Stimulated activated CD8-positive, alpha-beta memory T cell treated with anti-CD3 and anti-CD28 coated beads, Interleukin-7, amount 100 ng/mL, for 1 hour (primary cell): ENCODE results near the gene PNLDC1.
"Not testable (repeated sequence)": the region's sequence is repeated elsewhere in the genome, so short reads cannot be mapped to it uniquely, and the experiment has no call there.

Experiments
- DNase-seq, 2 donors: peaks; one replicate each; pipeline ENCODE4 v3.0.0-alpha.2; 2020; ENCODE audit warnings: low read depth in 2 of 2

The PNLDC1 gene

DNA sequence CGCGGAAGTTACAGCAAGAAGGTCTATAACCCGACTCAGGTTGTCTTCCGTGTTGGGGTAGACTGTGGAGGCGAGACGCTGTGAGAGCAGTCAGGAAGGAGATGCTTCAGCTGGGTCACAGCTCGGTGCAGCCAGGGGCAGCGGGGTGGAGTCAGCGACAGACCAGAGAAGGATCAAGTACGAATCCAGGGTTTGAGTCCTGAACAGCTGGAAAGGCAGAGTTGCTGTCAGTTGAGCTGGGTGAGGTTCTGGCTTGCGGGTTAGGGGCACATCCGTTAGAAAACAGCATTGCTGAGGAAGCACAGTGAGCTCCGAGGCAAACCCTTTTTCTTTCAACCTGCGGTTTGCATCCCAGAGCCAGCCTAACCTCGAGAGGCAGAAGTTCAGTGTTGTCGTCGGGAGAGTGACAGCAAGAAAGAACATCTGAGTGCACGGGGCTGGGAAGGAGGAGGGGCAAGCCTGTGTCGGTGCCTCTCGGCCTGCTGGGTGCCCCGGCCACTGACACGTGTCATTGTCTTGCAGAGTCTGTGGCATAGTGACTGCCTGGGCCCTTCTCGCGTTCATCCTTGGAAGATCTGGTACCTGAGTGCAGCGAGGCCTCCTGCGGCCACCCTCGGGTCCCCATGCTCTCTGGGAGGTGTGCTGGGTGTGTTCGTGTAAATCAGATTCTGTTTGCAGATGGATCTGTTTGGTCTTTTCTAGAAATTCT is 20.0 kb downstream of the PNLDC1 start:
- DNase-seq: no peak

DNA sequence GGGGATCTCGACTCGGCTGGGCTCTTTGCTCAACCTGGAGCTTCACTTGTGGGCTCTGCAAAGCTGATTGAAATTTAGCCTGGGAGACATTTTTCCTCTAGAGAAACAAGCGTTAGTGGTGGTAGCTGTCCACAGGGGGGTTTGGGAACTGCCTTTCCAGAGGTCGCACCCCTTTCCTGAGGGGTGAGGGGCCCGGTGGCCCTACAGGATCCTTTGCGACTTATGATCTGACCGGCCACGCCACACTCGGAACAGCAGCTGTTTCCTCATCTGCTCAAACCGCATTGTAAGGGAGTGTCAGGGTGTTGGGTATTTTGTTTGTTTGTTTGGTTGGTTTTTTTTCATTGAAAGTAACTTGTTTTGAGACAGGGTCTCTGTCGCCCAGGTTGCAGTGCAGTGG is 21.0 kb downstream of the PNLDC1 start:
- no peak for DNase-seq

DNA sequence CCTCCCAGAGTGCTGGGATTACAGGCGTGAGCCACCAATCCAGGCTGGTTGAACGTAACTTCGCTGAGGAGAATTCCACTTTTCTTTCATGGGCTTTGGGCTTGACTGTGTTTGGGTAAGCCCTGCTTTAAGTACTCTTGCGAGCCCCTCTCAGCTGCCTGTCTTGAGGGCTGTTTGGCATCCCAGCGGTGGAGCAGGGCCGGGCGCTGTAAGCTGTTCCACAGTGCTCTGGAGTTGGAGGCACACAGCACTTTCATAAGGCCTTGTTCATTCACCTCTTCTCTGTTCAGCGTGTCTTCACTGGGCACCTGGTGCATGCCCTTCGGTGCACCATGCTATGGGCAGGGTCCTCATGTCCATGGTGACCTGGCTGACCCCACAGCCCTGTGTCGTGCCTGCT is 21.6 kb downstream of the PNLDC1 start:
- no peak for DNase-seq

DNA sequence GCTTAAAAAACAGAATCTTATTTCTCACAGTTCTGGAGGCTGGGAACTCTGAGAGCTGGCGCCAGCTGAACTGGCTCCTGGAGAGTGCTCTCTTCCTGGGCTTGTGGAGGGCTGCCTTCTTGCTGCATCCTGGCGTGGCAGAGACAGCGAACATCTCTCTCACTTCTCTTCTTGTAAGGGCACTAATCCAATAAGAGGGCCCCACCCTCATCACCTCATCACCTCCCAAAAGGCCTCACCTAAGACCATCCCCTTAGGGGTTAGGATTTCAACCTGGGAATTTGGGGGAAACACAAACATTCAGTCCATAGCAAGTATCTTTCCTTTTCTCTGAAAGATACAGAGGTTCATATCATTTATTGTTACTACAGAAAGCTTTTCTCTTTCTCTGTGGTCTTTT is 23.9 kb downstream of the PNLDC1 start:
- DNase-seq: no peak

DNA sequence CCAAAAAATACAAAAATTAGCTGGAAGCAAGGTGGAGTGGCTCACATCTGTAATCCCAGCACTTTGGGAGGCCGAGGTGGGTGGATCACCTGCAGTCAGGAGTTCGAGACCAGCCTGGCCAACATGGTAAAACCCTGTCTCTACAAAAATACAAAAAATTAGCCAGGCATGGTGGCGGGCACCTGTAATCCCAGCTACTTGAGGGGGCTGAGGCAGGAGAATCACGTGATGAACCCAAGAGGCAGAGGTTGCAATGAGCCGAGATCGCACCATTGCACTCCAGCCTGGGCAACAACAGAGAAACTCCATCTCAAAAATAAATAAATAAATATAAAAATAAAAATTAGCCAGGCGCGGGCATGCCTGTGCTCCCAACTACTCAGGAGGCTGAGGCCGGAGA is 24.6 kb downstream of the PNLDC1 start:
- not testable (repeated sequence) for DNase-seq

DNA sequence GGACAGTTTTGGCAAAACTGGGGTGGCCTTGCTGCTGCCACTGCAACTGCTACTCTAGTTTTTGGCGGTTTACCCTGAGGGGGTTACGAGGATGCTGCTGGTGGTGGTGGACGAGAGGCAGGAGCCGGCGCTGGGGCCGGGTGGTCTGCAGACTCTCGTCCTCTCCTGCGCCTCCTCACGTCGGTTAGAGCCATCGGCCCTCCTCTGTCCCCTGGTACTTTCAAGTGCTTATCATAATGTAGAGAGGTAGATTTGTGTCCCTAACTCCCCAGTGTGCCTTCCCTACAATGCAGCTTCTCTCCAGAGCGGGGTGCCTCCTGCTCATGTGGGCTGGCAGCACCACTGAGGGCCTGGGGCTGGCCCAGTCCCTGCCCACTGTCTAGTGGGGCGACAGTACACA is 25.9 kb downstream of the PNLDC1 start:
- DNase-seq: no peak

DNA sequence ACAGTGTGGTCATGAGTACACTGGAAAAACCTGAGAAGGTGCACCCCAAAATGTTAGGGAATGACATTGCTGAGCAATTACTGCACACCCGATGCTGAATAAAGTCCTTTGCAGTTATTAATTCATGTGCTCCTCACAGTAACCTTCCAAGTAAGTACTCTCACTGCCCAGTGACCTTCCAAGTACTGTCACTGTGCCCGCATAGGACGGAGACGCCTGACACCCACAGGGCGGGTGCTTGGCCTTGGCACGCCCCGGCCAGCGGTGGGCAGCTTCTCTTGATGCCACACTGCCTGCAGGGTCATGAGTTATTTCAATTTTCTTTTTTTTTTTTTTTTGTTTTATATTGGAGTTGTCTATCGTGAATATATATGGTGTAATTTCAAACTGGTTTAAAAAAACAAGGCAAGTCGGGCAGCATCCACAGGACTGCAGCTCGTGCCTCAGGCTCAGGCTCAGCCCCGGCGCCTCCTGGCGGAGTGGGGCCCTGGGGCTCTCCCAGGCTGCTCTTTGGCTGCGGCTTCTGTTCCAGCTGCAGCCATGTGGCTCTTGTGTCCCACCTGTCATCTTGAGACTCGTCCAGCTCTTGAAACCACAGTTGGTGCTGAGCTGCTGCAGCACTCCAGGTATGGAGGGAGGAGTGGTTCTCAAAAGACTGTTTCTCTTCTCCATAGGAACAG is 27.0 kb downstream of the PNLDC1 start:
- DNase-seq: no peak

DNA sequence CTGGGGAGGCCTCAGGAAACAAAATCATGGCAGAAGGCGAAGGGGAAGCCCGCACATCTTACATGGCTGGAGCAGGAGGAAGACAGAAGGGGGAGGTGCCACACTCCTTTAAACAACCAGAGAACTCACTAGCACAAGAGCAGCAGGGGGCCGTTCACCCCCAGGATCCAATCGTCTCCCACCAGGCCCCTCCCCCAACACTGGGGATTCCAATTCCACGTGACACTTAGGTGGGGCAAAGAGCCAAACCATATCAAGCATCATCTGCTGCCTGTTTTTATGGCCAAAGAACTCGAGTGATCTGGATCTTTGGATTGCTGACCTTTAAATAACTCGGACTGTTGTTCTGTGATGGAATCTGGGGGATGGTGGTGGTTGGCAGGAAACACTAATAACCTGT is 28.0 kb downstream of the PNLDC1 start:
- no peak for DNase-seq

DNA sequence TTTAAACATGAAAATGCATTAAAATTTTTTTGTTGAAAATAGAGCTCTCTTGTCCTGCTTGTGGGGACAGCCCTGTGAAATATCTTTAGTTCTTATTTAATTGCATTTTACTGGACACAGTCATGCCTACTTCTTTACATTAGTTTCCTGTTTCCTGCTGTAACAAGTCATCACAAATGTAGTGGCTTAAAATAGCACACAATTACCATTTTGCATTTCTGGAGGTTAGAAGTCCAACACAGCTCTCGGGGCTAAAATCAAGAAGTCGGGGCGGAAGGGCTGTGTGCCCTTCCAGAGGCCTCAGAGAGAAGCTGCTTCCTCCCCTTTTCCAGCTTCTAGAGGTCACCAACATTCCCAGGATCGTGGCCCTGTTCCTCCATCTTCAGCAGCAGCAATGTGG is 29.4 kb downstream of the PNLDC1 start:
- no peak for DNase-seq

DNA sequence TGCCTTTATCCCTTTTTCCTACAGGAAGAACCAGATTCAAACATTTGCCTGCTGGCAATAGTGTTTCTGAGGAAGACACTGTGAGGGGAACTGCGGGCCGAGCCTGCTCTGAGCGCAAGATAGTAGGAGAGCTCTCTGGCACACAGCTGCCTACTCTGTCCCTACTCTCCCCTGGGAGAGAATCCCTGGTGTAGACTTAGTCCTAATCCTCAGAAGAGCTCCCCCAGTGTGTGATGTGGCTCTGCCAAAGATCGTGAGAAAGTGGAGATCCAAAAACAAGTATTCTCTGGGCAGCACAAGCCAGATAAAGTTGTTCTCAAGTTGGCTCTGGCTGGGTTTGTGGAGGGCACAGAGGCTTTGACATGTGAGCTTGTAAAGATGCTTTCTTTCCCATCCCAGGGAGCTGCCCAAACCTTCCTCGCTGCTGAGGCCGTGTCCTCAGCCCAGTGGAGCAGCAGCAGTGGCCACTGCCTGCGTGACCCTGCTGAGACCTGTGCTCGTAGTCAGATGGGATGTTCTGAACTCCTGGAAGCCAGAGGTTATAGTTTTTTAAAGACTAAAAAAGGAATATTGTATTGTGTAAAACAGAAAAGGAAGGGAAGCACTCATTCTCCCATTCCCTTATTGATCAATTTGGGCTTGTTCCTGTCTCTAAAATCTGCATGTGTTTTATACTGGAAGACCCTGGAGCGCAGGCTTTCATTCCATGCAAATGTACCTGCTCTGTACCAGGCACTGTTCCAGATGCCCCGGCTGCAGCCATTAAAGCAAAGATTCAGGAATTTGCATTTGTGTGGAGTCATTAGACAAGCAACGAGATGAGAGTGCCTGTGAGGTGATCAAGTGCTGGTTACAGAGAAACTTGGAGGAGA is 30.7 kb downstream of the PNLDC1 start:
- DNase-seq: no peak

DNA sequence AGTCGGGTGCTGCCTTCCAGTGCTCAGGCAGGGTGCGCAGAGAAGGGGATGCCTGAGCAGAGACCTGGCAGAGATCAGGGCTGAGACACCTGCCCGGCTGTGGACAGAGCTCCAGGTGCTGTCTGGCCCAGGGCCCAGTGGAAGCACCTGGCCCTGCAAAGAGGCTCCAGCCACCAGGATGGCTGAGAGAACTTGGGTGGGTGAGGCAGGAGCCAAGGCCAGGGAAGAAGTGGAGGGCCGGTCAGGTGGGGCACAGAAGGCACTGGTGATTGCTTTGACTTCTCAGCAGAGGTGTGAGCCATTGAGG is 31.2 kb downstream of the PNLDC1 start:
- no peak for DNase-seq

DNA sequence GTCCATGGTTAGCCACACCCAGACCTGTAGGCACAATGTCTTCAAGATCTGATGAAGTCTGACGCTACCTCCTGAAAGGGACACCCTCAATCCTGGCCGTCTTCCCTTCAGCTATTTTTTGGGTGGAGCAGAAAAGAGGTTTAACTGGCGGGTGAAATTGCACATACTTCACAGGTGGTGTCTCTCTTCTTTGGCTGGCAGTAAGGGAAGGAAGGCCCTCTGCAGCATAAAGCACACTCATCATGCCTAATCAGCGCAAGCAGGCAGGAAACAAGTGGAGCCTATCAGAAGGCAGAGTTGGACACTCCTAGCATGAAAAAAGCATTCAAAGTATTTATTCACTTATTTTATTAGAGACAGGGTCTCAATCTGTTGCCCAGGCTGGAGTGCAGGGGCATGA is 32.9 kb downstream of the PNLDC1 start:
- no peak for DNase-seq

DNA sequence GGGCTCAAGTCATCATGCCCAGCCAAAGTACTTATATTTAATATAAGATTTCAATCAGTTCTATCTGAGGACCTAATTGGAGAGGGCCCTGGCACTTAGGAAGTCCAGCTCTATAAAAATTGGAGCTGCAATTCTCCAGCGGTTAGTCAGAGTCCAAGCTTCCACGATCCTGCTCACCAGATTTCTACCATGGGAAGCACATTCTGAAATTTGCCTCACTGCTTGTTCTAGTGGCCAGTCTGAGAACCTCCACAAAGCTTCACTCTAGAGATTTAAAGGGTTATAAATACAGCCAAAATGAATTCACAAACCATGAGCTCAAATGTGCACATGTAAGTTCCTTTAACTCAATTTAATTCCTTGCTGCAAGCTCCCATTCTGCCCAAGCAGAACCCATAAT is 33.5 kb downstream of the PNLDC1 start:
- no peak for DNase-seq

DNA sequence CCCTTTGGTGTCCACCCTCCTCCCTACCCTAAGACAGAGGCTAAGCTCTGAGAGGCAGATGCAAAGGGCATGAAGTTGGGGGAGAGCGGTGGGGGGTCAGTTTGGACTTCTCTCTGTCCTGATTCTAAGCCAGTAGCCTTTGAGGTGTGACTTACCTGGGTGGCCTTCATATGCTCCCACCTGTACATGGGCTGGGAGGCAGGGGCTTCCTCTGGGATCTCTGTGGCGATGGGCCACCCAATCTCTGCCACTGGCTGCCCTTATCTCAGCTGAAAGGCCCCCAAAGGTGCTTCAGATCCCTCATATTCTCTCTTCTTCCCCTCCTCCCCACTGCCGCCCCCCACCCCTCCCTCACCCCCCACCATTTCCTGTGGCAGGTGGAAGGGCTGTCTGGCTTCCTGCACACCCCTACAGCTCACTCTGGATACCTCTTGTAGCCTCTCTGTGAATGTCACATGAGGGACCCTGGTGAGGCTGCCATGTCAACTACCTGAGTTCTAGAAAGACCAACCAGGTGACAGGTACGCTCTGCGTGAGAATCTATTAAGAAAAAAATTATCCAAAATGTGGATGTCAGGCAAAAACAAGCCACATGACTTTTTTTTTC is 34.0 kb downstream of the PNLDC1 start:
- no peak for DNase-seq

DNA sequence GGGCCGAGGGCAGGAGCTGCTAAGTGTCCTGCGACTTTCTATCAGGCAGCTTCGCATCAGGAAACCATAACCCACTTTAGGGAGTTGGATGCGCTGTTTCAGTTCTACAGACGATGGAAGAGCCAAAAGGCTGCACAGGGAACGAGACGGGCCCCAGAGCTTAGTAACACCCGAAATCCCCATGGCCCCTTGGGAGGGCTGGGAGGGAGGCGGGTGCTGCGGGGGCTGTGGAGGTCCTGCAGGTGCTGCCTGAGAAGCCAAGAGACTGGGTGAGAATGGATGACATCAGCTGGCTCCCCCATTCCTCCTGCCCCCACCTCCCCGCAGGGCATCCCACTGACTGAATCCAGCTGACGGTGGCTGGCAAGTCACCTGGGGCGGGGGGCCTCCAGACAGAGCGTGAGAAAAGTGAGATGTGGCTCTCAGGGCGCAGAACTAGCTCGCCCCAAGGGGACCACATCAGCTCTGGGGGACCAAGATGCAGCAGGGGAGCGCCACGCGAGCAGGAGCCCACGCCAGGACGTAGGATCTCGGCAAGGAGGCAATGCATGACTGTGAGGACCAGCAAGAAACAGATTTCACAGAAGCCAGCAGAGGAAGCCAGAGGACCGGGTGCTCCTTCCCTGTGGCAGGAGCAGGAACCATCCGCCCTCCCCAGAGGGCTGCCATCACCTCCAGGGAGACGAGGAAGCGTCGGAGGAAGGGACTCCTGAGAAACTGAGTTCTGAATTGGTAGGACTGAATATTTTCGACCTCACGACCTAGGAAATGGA is 36.8 kb downstream of the PNLDC1 start:
- no peak for DNase-seq

DNA sequence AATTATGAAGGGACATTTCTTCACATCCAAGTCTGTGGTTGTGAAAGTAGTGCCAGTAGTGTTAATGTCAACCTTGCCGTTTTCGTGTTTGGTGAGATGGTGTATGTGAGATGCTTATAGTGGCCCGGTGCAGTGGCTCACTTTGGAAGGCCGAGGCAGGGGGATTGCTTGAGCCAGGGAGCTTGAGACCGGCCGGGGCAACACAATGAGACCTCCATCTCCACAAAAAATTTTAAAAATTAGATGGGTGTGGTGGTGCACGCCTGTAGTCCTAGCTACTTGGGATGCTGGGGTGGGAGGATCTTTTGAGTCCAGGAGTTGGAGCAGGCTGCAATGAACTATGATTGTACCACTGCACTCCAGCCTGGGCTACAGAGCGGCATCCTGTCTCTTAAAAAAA is 37.4 kb downstream of the PNLDC1 start:
- DNase-seq: no peak

DNA sequence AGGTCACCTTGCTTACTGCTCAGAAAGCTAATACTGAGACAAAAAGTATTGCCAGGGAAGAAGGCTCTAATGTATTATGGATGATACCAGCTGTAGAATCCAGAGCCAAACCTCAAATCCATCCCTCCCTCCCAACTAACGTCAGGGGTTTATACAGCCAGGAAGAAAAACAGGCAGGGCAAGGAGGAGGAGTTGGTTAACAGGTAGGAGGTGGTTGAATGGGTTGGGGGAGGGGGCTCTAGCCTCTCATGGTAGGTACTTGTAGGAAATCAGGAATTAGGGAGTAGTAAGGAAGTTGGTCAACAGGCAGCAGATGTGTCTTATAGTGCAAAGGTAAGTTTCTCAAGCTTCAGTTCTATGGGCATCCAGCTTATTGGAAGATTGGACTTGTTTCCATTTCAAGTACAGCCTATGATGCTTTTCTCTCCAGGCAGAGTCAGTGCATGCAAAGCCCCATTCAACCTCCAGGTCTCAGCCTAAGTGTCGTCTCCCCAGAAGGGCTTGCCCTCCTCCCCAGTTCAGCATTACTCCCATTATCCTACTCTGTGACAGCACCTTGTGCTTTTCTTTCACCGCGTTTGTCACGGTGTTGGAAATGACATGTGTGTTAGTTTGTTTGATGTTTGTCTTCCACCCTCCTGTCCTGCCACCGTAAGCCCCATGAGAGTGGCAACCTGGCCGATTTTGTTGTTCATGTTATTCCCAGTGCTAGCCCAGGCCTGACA is 38.1 kb downstream of the PNLDC1 start:
- no peak for DNase-seq

DNA sequence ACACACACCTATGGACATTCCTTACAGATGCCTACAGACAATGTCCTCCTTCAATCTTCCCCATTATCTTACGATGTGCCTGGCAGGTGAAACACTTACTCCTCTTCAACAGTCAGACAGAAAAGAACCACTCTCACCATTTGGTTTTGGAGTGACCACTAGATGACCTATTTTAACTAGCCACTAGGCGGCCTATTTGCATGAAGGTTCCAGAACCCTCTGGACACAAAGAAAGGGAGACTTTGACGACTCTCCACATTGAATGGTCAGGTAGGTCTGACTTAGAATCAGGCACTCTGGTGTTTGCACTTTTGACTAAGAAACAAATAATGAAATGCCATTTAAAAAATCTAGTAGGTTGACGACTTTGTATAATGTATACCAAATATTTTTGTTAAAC is 42.0 kb downstream of the PNLDC1 start:
- DNase-seq: no peak

DNA sequence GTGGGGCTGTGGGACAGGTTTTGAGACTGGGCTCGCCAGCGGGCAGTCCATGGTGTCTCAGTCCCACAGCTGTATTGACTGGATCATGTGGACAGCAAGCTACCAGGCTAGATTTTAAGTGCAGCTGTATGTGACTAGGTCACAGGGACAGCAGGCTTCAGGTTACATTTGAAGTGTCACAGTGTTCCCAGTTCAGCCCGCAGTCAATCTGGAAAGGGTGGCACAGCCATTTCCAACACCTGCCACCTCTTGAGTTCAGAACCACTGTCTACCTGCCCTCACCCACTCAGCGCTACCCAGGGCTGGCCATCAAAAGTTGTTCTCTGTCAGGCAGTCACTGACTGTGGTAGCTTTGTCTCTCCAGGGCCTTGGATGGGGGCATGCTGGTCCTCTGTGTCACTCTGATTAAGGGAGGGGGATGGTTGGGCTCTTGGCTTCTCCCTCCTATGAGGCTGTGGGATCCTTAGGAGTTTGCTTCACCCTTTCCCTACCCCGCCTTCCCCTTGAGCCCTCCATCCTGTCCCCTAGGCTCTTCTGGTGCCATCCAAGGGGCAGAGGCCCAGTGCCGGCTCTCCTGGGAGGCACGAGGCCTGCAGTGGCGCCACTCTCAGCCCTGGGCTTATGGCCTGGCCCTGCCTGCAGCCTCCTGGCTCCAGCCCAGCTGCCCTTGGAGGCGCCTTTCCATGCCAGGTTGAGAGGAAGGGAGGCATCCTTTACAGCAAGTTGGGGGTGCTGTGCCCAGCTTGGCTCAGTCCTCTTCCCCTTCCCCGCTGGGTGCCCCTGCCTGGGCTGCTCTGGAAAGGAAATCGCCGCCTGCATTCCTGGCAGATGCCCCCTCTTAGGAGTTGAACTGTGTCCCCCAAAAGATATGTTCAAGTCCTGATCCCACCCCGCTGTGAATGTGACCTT is 44.9 kb downstream of the PNLDC1 start:
- no peak for DNase-seq

DNA sequence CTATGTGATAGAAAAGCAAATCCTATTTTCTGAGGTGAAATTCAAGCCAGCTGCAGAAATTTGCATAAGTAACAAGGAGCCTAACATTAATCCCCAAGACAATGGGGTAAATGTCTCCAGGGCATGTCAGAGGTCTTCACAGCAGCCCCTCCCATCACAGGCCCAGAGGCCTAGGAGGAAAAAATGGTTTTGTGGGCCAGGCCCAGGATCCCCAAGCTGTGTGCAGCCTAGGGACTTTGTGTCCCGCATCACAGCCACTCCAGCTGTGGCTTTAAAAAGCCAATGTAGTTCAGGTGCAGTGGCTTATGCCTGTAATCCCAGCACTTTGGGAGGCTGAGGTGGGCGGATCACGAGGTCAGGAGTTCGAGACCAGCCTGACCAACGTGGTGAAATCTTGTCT is 48.5 kb downstream of the PNLDC1 start:
- not testable (repeated sequence) for DNase-seq
